Mammary epithelial cell (primary cell): ENCODE data around the gene FOXO1.

ENCODE experiments used
- EZH2 ChIP-seq: IDR thresholded peaks from 2 replicates; pipeline ENCODE4 v1.6.1; 2012; ENCODE audit warnings: low read length, inconsistent platforms, borderline replicate concordance
- TF ChIP-seq, protein P1 (sequence below), 2 donors: IDR thresholded peaks in 1 of 2; conservative IDR thresholded peaks in 1 of 2; 2 replicates each; pipeline ENCODE4 v1.5.1; 2011 to 2012; ENCODE audit warnings: inconsistent platforms in 2 of 2, low read length in 2 of 2, mild to moderate bottlenecking in 2 of 2, control low read depth in 1 of 2, low read depth in 1 of 2; ENCODE audit not compliant: insufficient read depth in 1 of 2; ENCODE audit errors: extremely low read depth in 1 of 2

- TF ChIP-seq, protein P1, sequence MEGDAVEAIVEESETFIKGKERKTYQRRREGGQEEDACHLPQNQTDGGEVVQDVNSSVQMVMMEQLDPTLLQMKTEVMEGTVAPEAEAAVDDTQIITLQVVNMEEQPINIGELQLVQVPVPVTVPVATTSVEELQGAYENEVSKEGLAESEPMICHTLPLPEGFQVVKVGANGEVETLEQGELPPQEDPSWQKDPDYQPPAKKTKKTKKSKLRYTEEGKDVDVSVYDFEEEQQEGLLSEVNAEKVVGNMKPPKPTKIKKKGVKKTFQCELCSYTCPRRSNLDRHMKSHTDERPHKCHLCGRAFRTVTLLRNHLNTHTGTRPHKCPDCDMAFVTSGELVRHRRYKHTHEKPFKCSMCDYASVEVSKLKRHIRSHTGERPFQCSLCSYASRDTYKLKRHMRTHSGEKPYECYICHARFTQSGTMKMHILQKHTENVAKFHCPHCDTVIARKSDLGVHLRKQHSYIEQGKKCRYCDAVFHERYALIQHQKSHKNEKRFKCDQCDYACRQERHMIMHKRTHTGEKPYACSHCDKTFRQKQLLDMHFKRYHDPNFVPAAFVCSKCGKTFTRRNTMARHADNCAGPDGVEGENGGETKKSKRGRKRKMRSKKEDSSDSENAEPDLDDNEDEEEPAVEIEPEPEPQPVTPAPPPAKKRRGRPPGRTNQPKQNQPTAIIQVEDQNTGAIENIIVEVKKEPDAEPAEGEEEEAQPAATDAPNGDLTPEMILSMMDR (conservative IDR thresholded peaks at IDR 0.05 in 1 of 2, IDR thresholded peaks at IDR 0.05 in 1 of 2; ENCODE audit: extremely low read depth in 1 of 2, insufficient read depth in 1 of 2, low read depth in 1 of 2, low read length in 2 of 2) = no peak
- TF ChIP-seq EZH2 = no peak
Measured at GRCh38 chr13:40626561-40626960, 39.9 kb downstream of the FOXO1 start.
